Activated CD8-positive, alpha-beta T cell treated with anti-CD3 and anti-CD28 coated beads for 36 hours (primary cell): ENCODE measurements around the gene NEO1. TPM values are rescaled to one million over a fixed set of nuclear protein-coding genes. Genes with fewer than 3 reads are reported as not detected.
A peak's percentile ranks its signal among the peaks of the same experiment; 100 is the strongest.

Experiments used
- ATAC-seq: fragments of 200-7000 bp; cut with Tn5 transposase; one replicate; pipeline ENCODE4 v1.10.0; 2021; ENCODE audit warnings: mild to moderate bottlenecking, moderate library complexity
- CTCF ChIA-PET: fragments of 350-600 bp; sonication (Branson Sonifier 250); formaldehyde crosslinking; loops from one replicate; lab custom pipeline; 2021; ENCODE audit warnings: antibody characterized with exemption; lab: Charles Lee
- POLR2A ChIA-PET: fragments of 350-600 bp; sonication (Branson Sonifier 250); formaldehyde crosslinking; loops from one replicate; lab custom pipeline; 2021; ENCODE audit warnings: antibody characterized with exemption; lab: Charles Lee
- DNase-seq: peaks from one replicate; pipeline ENCODE4 v3.0.0-alpha.2; 2020
- H3K27ac Mint-ChIP-seq: one replicate; pipeline ENCODE4 v1.8.0; 2021; ENCODE audit warnings: mild to moderate bottlenecking, mixed read lengths
- H3K27me3 Mint-ChIP-seq: one replicate; pipeline ENCODE4 v1.8.0; 2021; ENCODE audit warnings: mixed read lengths
- H3K36me3 Mint-ChIP-seq: one replicate; pipeline ENCODE4 v1.8.0; 2021; ENCODE audit warnings: low read depth, mixed read lengths
- H3K4me1 Mint-ChIP-seq: one replicate; pipeline ENCODE4 v1.8.0; 2021; ENCODE audit warnings: low read depth, mixed read lengths
- H3K4me3 Mint-ChIP-seq: one replicate; pipeline ENCODE4 v1.8.0; 2021; ENCODE audit warnings: mild to moderate bottlenecking, moderate library complexity, mixed read lengths
- H3K9me3 Mint-ChIP-seq: one replicate; pipeline ENCODE4 v1.8.0; 2021; ENCODE audit warnings: mixed read lengths
- intact Hi-C: fragments of 100-400 bp; cut with micrococcal nuclease; formaldehyde crosslinking; loops from one replicate; pipeline ENCODE4 v1.10.0; 2022
- total RNA-seq, 2 experiments: library from RNA; stranded (reverse); gene quantifications; one replicate each; pipeline ENCODE4 v1.2.3, GENCODE V29; 2021
- TF ChIP-seq, protein P1 (sequence below): fragments of 200-600 bp; IDR thresholded peaks from one replicate; pipeline ENCODE4 v1.8.0; 2022; ENCODE audit warnings: antibody characterized with exemption, mild to moderate bottlenecking

Gene NEO1
- total RNA-seq, 2 experiments from 2014 or later, result 2.8 to 3.1 TPM

DNA sequence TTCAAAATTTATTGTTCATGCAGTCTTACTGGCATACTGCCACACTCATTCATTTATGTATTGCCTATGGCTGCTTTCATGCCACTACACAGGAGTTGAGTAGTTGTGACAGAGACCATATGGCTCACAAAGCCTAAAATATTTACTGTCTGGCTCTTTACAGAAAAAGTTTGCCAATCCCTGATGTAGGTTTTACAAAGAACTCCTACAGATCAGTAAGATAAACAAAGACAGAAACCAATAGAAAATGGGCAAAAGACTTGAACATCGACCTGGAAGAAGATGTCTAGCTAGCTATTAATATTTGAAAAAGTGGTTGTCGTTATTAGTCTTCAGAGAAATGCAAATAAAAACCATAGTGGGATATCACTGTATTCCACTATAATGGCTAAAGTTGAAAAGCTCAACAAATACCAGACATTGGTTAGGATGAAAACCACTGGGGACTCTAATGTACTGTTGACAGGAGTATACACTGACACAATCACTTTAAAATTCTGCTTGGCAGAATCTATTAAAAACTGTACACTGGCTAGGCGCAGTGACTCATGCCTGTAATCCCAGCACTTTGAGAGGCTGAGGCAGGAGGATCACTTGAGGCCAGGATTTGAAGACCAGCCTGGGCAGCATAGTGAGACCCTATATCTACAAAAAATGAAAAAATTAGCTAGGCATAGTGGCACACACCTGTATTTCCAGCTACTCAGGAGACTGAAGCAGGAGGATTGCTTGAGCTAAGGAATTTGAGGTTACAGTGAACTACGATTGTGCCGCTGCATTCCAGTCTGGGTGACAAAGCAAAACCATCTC is 87.7 kb downstream of the NEO1 start:
- no peak for DNase-seq
- peaks cover 21% of the 10 kb centered on the region for H3K4me1 Mint-ChIP-seq
- POLR2A ChIA-PET, result no interaction called here
- H3K36me3 Mint-ChIP-seq, result no peaks in the 10 kb centered on the region
- H3K9me3 Mint-ChIP-seq, result peaks cover 2% of the 10 kb centered on the region
- no peak overlapping the region for H3K4me3 Mint-ChIP-seq
- H3K27me3 Mint-ChIP-seq, result peaks cover 7% of the 10 kb centered on the region
- CTCF ChIA-PET, result interaction anchor here (1.0 to 1.5 kb wide), 2 partner anchors 12 to 101 kb away, joined by 3 to 4 read pairs; no protein-coding TSS in a partner anchor
- TF ChIP-seq, protein P1, sequence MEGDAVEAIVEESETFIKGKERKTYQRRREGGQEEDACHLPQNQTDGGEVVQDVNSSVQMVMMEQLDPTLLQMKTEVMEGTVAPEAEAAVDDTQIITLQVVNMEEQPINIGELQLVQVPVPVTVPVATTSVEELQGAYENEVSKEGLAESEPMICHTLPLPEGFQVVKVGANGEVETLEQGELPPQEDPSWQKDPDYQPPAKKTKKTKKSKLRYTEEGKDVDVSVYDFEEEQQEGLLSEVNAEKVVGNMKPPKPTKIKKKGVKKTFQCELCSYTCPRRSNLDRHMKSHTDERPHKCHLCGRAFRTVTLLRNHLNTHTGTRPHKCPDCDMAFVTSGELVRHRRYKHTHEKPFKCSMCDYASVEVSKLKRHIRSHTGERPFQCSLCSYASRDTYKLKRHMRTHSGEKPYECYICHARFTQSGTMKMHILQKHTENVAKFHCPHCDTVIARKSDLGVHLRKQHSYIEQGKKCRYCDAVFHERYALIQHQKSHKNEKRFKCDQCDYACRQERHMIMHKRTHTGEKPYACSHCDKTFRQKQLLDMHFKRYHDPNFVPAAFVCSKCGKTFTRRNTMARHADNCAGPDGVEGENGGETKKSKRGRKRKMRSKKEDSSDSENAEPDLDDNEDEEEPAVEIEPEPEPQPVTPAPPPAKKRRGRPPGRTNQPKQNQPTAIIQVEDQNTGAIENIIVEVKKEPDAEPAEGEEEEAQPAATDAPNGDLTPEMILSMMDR, result no peak
- intact Hi-C loops, result no loop called here
- no peak overlapping the region for H3K27ac Mint-ChIP-seq
- no peak for ATAC-seq

DNA sequence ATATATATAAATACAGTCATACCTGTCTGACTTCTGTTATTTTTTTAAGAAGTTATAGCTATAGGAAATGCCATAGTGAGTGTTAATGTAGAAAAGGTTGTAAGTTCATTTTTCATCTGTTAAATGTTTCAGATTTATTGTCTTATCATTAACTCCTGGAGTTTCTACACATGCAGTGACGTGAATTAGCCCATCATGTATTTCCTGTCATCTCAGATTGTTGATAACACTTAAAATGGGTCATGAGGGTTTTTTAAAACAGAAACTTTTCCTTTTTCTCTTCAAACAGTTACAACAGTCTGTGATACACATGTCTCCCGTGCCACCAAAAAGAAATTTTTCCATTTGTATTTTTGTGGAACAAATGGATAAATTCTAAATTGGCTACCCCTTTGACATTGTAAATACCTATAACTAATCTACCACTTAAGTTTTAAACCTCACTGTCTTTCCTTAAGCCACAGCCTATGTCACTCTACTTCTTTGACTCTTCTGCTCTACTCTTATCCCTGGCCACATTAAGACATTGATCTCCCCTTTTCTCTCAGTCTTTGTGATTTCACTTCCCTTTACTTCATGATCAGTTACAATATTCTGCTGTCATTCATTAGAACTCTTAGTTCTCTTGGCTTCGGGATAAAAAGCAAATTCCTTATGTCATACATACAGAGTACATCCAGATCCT is 89.1 kb downstream of the NEO1 start:
- TF ChIP-seq, protein P1, result no peak
- Mint-ChIP-seq H3K4me1 (peaks cover 21% of the 10 kb centered on the region), H3K27me3 (peaks cover 4% of the 10 kb centered on the region), H3K9me3 (peaks cover 2% of the 10 kb centered on the region), H3K36me3 (no peaks in the 10 kb centered on the region), H3K4me3 (no peak overlapping the region), H3K27ac (peak overlapping the region; percentile 3)
- ChIA-PET POLR2A (no interaction called here), CTCF (interaction anchor here (1.0 kb wide), 1 partner anchor 100 kb away, joined by 3 read pairs; no protein-coding TSS in a partner anchor)
- intact Hi-C loops, result no loop called here
- DNase-seq, result no peak
- no peak for ATAC-seq

DNA sequence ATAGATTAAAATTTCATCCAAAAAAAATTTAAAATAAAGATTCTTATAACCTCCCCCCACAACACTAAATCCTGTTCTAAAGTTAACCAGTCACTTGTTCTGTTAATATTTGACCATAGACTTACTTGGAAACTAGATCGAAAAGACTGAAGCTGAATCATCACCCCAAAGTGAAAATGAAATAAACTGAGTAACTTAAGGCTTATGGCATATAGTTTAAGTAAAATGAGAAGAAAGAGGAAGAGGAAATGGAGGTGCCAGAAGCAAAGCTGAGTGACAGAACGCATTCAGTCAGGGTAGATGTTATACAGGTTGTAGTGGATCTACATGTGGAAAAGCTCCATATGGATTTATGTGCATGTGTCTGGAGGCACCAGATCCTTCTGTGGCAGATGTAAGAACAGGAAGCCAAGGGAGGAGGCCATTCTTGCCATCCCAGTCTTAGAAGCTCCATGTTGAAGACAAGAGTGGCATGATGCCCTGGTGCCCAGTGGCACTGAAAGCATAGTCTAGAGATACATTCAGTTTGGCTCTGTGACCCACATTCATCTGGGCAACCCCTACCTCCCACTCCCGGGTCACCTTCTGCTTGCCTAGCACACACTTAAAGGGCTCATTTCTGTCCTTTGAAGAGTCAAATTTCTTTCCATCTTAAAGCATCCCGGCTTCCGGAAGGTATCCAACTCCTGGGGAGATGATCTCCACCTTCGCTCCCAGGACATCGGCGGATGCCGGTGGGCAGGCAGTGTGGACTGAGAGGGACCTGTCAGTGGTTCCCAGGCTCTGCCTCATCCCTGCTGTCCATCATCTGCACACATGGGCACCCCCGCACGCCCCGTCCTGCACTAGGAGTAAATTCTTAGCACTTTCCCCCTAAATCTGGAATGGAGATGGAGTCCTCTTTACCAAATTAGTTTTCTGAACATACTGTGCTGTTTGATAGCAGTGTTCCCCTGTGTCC is 90.8 kb downstream of the NEO1 start:
- ATAC-seq, result peak; percentile 80
- intact Hi-C loops, result no loop called here
- peaks cover 2% of the 10 kb centered on the region for H3K9me3 Mint-ChIP-seq

DNA sequence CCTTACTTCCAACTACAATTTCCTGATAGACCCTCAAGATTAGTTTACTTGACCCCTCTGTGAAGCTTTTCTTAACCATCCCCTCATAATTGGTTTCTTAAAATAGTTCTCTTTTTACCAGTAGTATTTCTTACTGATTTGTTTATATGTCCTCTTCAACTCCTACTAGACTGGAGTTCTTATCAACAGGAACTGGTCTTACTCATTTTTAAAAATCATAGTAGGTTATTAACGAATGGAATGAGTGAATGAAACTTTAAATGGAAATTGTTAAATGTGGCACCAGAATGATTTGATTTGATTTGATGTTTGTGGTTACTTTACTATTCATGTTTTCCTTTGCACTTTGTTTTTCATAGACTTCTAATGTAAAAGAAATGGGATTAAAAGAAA is 91.5 kb downstream of the NEO1 start:
- DNase-seq, result no peak
- intact Hi-C loops, result no loop called here
- TF ChIP-seq, protein P1, result no peak
- peak overlapping the region; percentile 85 for H3K27ac Mint-ChIP-seq
- peaks cover 2% of the 10 kb centered on the region for H3K9me3 Mint-ChIP-seq
- ChIA-PET CTCF (no interaction called here), POLR2A (no interaction called here)
- ATAC-seq, result no peak
- peaks cover 4% of the 10 kb centered on the region for H3K27me3 Mint-ChIP-seq
- H3K36me3 Mint-ChIP-seq, result no peaks in the 10 kb centered on the region
- no peak overlapping the region for H3K4me3 Mint-ChIP-seq
- H3K4me1 Mint-ChIP-seq, result peaks cover 21% of the 10 kb centered on the region

More for the DNA sequence above, 90.8 kb downstream of the NEO1 start:
- CTCF ChIA-PET, result no interaction called here
- Mint-ChIP-seq H3K4me1 (peaks cover 21% of the 10 kb centered on the region), H3K4me3 (no peak overlapping the region), H3K27me3 (peaks cover 4% of the 10 kb centered on the region), H3K27ac (peak overlapping the region; percentile 85), H3K36me3 (no peaks in the 10 kb centered on the region)
- POLR2A ChIA-PET, result no interaction called here
- peak; percentile 10 for DNase-seq
- TF ChIP-seq, protein P1, result no peak
